ENCODE results near the gene INPP5K. TPM values are rescaled to one million over a fixed set of nuclear protein-coding genes. Genes with fewer than 3 reads are reported as not detected.
A peak's percentile ranks its signal among the peaks of the same experiment; 100 is the strongest.
"Not testable (repeated sequence)": the region's sequence is repeated elsewhere in the genome, so short reads cannot be mapped to it uniquely, and the experiment has no call there.

The INPP5K gene
- 74.7 and 88.0 TPM in 2 replicates for total RNA-seq

DNA sequence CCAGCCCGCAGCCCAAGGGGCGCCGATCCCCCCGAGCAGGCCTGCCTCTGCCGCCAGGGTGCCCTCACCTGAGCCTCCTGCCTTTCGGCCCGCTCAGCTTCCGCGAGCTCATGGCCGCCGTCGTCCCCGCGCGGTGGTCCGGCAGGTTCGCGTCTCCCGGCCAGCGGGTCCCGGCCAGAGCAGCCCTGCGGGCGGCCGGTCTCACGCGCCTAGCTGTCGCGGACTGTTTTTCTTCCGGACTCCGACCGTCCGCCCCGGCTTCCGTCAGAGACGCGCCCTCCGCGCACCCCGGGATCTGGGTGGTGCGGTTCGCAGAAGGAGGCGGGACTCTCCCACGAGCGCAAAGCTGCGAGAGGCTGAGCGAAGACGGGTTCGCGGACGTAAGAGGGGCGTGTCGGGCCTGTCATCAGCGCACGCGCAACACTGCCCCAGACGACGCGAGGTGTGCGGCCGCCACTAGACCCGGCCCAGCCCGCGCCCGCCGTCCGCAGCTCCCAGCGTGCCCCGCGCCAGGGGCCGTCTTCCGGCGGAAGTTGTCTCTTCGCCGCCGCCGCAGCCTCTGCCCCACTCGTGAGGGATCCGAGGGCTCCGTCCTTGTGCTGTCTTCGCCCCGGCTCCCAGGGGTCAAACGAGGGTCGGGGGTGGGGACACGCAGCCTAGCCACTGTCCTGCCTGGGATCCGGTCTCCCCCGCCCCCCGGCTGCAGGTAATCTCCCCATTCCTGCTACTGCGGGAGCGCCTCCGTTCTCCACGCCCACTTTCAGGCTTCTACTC is at the start of gene INPP5K:
TSS of gene INPP5K (minus strand) at position 225 of the 774 bp plus-strand sequence. CDS start at position 112, 113 bp downstream.
- peak; percentile 98 for DNase-seq

DNA sequence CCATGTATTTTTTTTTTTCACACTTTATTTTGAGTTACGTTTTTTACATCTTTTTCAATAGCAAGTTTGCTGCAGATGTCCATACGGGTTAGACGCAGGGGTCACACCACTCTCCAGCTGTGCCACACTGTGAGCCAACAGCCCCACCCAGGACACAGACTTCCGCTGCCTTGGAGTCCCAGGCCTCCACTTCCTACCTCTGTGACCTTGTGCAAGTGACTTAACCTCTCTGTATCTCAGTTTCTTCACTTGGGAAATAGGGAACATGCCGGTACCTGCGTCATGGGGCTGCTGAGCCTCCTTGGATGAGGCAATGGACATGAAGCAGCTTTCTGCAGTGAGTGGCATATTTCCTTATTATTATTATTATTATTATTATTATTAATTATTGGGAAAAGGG is 49.5 kb upstream of the INPP5K start:
- DNase-seq: no peak

DNA sequence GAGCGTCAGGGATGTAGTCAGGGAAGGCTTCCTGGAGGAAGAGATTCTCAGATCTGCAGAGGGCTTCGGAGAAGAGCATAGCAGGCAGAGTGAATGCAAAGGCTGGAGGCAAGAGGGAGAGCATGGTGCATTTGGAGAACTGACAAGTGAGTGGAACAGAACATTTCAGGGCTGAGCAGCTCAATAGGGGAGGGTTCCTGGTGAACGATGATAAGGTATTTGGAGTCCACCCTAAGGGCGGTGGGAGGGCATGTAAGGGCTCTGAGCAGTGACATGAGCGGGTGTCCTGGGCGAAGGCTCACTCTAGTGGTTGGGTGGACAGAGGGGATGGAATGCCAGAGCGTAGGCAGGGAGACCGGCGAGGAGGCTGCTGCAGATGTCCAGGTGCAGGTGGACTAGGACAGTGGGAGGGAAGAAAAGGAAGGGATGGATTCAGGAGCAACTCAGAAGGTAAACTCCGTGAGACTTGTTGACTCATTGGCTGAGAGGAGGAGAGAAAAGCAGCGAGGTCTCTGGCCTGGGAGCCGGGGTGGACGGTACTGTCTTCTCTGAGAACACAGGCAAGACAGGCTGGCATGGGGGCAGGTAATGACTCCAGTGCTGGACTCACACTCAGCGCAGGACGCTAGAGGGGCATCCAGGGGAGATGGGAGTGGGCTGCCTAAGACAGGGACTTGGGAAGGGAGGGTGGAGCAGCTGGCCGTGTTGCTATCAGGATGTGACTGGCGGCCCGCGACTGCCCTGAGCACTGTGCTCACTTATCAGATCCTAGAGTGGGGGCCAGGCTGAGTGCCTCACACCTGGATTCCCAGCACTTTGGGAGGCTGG is 47.6 kb upstream of the INPP5K start:
- no peak for DNase-seq

DNA sequence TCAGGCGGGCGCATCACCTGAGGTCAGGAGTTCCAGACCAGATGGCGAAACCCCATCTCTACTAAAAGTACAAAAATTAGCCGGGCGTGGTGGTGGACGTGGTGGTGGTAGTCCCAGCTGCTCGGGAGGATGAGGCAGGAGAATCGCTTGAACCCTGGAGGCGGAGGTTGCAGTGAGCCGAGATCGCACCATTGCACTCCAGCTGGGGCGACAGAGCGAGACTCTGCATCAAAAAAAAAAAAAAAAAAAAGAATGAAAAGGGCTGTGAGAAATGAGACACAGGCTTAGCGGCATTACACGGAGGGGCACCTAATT is 47.0 kb upstream of the INPP5K start:
- DNase-seq: not testable (repeated sequence)

DNA sequence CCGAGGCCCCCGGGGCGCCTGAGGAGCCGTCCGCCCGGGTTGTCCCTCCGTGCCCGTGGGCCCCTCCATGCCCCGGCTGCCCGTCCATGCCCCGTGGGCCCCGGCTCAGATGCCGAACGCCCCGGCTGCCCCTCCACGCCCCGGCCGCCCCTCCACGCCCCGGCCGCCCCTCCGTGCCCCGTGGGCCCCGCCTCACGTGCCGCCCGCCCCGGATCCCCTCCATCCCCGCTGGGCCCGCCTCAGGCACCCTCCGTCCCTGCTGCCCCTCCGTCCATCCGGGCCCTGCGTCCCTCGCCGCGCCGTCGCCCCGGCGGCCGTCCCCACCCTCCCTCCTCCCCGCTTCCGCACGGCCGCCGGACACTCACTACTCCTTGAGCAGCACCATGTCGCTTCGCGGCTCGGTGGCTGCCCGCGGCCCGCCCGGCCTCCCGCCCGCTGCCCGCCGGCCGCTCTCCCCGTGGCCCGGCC is 45.8 kb upstream of the INPP5K start:
- peak; percentile 53 for DNase-seq

DNA sequence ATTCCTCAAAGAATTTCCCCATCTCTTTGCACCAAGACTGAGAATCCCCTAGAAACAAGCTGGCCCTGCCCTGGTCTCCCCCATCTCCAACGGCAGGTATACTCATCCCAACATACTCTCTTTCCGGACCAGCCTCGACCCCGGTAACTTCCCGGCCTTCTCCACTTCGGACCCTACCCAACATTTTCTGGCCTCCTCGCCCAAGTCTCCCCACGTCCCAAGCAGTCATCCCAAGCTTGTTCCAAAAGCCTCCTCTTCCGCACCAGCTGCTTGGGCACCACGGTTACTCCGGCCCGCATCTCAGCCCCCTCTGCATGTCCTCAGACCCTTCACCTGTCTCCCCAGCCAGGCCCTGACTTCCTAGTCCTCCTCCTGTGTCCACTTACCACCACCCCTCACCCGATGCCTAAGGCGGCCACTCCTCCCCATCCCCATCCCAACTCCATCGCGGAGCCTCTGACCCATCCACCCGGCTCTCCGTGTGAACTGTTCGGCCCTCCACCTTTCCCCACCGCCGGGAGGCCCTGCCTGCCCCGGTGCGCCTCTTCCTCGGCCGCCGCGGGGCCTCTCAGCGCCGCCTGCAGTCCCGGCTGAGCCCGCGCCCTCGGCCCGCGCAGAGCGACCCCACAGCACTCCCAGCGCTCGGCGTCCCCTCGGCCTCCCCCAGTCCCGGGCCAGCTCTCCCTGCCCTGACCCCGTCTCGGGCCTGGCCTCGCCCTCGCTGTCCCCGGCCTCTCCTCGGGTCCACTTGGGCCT is 45.2 kb upstream of the INPP5K start:
- peak; percentile 54 for DNase-seq

DNA sequence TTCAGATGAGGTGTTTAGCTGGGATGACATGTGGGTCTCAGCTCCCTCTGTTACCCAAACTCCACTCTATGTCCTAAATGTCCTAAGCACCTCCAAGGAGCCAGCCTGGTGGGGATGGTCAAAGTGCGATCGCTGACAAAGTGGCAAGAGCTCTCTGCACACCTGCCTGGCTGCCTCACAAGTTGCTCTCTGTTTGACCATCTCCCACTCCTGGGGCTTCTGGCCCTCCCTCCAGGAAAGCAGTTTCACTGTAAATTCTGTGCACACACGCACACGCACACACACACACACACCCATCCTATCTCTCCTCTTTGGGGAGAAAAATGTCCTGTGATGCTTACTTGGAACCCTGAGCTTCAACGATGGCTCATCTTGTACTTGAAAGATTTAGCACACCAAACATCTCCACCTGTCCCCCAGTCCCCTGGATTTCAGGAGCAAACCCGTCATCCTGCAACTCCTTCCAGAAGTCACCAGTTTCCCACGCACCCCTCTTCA is 44.5 kb upstream of the INPP5K start:
- DNase-seq: no peak

DNA sequence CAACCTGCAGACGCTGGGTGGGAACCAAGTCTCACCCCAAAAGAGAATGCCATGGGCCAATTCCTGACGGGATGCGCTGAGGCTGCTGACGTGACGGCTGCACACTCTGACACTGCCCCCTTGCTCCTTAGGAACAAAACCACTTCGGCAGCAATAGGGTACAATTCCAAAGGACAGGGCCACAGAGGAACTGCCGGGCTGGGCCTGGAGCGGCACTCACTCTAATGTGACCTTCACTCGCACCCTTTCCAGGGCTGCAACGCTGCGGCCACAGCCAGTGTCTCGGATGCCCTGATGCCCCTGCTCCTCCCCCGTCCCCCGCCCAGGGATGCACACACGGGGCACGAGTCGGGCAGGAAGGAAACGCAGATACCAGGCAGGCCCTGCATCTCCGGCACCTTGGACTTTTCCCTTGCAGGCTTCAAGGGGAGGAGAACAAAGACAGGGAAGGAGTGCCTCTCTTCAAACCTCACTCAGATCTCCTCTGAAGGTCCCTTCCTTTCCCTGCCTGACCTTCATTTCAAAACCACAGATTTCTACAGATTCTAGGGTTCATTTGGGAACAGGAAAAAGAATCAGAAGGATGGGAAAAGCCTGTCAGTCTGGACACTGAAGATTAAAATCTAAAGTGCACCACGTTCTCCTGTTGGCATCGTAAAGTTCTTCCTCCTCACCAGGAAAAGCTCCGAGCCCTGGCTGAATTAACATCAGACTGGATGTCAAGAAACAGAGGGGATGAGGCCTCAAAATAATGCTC is 43.9 kb upstream of the INPP5K start:
- peak; percentile 34 for DNase-seq

DNA sequence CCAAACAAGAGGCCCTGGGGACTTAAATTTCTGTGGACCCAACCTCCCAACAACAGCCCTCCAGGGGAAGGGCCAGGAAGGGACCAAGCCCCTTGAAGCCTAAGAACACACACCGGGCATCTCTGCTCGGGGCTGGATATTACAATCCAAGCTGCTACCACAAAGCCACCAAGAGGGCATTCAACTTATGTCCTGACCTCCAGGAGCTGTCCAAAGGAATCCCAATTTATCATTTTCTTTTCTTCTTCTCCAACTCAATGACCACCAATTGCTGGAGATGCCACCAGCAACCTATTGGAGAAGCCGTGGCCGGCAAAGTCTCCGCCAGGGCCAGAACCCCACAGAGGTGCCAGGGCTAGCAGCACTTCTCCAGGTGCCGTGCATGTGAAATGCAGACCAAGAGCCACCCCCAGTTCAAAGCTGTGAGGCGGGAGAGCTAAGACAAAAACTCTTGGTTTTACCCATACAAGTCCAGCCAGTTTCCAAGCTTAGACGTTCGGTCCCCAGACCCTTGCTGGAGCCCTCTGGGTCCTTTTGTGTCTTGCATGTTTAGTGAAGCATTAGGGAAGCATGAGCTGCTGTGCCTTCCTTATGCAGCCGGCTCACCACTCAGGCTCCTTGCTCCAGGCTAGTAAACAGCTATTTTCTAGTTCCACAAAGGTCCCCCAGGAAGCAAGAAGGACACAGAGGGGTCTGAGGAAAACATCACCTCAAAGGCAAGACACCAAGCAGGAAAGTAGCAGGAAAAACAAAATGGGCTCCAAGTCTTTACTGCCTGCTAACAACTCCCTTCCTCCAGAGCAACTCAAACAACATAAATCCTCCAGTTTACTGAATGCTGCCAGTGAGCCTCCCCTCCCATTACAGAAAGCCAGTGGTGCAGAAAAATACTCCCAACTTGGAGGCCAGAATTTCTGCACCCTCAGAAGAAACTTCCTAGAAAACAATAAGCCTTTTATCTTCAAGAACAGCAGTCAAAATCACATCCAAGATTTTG is 42.9 kb upstream of the INPP5K start:
- no peak for DNase-seq

DNA sequence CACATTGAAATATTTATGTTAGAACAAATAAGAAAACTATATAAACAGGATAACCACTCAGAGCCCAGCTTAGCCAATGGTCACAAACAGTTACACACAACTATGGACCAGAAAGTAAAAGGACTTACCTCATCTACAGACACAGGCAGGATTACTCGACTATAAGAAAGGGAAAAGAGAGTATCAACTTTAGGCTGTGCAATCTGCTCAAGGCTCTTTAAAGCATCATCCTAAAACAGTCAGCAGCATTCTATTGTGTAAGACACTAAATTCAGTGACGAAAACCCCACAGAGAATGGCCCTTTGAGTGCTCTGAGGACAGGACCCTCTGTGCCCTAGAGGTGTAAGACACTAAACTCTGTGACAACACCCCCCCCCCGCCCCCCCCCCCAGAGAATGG is 42.0 kb upstream of the INPP5K start:
- no peak for DNase-seq

DNA sequence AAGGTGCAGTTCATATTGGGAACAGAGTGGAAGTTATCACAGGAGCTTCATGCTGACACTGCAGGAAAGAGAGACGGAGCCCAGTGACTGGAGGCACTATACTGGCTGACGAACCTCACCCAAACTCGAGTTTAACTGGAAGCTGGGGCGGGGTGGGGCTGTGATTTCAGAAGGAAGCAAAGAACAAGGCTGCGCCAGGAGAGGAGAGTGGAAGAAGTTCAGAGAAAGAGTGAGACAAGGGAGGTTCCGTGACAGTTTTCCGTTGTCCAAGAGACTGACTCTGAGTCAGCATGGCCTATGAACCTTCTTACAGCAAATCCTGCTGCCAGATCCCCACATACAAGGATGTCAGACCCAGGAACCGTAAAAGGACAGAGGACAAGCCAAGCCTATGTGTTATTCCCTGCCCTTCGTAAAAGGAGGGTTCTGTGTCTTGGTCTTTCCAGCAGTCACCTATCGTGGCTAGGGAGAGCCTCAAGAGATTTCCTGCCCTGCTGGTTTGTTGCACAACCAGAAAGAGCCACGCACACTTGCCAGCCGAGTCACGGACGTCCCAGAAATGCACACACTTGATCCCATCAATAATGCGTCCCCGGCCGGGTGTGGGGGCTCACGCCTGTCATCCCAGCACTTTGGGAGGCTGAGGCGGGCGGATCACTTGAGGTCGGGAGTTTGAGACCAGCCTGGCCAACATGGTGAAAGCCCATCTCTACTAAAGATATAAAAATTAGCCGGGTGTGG is 41.1 kb upstream of the INPP5K start:
- peak; percentile 60 for DNase-seq

DNA sequence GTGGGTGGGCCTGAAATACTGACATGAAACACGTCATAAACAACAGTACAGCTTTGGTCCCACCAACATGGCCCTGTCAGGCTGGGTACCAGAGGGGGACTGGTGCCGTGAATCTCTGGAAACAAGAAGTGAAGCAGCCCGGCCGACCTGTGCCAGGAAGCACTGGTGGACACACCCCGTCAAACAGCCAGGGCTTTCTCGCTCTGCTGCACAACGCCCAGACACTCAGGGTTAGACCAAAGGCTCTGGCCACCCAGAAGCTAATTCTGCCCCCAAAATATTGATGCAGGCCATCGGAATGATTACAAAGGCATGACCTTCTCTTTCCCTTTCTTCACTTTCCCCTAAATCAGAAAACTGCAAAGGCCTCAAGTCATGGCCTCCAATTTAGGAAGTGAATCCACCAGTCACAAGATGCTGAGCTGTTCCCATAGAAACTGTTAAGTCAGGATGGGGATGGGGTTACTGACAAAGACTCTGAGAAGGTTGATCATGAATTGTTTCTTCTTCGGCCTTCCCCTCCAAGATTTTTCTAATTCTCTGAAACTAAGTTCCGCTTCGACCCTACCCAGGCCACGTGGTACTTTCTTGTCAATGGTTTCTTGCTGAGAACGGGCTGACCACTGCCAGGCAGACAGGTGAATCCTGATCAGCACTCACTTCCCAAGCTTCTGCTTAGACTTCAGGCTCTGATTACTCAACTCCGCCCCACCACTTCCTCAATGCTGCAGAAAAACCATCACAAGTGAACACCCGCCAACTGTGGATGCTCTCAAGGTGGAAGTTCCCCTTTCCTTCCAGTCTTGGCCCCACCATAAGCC is 39.4 kb upstream of the INPP5K start:
- DNase-seq: no peak

DNA sequence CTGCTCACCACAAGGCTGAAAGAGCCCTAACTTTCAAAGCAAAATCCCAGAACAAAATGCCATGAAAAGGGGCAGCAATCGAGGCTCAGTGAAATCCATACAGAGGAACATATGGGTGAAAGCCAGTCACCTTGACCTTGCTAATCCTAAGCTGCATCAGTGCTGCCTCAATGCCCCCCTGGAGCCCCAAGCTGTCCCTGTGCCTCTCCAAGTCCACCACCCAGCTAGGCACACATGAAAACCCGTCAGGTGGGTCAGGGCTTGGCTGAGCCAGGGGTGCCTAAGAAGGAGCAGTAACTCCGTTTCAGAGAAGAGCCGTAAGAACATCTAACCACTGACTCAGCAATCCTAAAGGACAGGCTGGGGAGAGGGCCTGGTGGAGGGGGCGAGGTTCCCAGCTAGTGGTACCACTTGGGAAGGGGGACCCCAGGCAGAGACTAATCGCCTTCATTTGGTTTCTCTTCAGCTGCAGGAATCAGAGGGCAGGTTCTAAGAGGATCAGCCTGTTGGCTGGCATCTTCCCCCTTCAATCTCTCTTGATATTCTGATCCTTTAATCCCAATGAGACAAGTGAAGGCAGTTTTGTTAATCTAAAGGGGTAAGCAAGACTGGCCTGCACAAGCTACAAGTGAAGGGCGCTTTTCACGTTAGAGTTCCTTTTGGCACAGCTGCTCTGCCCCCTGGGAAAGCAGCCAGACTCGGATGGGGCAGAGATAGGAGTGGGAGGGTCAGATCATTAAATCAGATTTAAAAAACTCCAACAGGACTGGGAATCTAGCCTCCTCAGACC is 38.5 kb upstream of the INPP5K start:
- no peak for DNase-seq

DNA sequence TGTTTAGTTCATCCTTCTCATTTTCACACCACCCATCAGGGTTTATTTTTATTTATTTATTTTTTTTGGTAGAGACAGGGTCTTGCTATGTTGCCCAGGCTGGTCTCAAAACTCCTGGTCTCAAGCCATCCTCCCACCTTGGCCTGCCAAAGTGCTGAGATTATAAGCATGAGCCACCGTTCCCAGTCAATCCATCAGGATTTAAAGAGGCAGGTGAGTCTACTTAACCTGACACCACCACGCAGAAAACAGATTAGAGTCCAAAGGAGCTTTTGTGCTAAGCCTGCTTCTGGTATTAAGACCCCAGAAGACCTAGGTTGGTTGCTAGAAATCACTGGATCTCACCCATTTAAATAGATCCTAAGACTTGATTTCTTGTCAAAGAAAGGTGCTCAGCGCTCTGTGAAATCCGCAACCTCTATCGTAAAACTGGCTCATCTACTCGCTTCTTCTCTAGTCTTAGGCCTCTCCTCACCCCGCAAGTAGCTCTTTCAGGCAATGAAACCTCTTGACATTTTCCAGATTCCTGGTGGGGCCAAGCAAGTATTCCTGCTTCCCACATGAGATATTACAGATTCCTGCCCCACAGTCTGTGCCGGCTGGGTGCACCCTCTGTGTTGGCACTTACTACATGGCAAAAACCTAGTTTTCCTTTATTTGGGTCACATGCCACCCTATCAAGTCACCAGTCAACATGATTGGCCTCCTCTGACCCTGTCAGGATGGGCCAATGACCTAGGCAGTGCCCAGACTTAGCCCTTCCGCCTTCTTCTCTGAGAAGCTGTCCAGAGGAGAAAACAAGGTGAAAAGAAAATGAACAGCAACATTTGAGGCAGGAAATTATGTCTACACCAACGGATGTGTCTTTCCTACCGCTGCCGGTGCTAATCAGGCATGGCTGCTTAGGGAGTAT is 37.2 kb upstream of the INPP5K start:
- peak; percentile 32 for DNase-seq

DNA sequence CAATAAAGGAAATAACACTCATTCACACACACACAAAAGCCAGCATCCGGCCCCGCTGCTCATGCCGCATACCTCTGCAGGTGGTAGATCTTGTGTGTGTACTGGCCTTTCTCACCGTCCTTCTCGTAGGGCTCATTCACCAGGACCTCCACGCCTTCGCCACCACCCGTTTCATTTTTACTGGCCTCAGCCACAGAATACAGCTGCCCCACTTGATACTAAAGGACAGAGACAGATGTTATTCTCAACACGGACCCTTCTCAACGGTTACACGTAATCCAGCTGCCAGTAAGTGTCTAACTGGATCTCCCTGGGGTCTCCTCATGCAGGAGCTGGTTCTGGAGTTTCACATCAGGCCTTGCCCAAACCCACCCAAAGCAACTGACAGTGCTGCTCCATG is 36.5 kb upstream of the INPP5K start:
- no peak for DNase-seq

DNA sequence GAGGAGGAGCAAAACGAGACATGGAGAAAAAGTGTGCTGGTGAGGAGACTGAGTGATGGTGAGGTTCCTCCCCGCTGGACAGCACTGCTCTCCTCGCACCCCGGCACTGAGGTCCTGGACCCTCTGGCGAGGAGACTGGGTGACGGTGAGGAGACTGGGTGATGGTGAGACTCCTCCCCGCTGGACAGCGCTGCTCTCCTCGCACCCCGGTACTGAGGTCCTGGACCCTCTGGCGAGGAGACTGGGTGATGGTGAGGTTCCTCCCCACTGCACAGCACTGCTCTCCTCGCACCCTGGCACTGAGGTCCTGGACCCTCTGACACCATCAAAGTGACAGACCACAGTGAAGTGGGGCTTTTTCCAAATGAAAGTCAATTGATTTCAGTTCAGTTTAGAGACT is 35.3 kb upstream of the INPP5K start:
- no peak for DNase-seq

DNA sequence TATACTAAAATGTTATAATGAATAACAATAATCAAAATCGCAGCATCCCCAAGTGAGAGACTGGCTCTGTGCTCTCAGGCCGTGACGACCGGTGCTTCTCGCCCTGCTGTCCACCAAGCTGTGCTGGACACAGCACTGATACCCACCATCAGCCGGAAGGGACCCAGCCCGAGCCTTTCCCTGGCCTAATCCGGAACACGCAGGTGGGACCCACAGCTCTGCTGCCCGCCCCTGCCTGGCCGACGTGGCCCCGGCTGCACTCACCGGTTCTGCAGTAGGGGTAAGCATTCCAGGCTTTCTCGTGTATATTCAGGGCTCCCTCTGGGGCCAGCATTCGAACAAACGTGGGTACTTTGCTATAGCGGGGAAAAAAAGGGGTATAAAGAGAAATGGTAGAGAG is 31.6 kb upstream of the INPP5K start:
- no peak for DNase-seq
